GM19023 (cell line): ENCODE data around the gene ADGB.

Experiments used
- ATAC-seq: cut with Tn5 transposase; IDR thresholded peaks from one replicate; pipeline ENCODE4 v1.9.1; 2021; ENCODE audit warnings: mild to moderate bottlenecking, moderate library complexity; ENCODE audit not compliant: unreplicated experiment

ADGB gene

DNA sequence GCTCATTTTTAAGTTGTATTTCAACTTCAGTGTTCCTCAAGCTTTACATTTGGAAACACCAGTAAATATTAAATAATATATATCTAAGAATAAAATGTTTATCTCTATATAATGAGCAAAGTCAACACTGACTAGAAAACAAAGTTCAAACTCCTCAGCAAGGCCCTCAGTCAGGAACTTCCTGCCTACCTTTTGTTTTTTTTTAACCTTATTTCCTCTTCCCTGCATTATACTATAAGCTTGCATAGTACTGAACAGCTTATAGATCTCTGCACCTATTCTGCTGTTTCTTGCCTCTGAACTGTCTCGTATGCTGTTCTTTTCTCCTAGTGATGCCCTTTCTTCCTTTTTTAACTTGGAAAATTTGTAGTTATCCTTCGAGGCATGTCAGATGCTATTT, 29.6 kb downstream of the ADGB start:
- ATAC-seq: no peak

DNA sequence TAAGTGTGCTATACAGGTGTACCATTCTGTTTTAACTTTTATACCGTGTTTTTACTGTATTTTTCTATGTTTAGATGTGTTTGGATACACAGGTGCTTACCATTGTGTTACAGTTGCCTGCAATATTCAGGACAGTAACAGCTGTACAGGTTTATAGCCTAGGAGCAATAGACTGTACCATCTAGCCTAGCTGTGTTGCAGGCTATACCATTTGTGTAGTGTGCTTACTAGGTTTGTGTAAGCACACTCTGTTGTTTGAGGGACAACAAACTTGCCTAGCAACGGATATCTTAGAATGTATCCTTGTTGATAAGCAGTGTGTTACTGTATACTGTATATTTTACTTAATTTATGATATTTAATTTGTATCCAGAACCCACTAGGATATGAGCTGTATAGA, 35.2 kb downstream of the ADGB start:
- no peak for ATAC-seq

DNA sequence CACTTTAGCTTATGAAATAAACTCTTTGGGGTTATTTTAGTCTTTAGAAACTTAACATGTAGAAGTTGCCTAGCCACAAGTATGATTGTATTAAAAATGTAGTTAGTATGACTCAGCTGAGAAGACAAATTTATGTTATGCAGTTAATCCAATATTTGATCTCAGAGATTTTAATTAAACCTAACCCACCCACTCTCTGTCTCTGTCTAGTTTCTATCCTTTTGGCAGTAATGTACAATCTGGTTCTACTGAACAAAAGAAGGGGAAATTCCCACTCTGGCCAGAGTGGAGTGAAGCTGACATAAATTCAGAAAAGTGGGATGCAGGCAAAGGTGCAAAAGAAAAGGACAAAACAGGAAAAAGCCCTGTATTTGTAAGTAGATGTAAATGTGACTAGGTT, 36.4 kb downstream of the ADGB start:
- no peak for ATAC-seq

GRCh38 chr6:146636481-146636880, 37.7 kb downstream of the ADGB start:
- ATAC-seq: no peak

DNA sequence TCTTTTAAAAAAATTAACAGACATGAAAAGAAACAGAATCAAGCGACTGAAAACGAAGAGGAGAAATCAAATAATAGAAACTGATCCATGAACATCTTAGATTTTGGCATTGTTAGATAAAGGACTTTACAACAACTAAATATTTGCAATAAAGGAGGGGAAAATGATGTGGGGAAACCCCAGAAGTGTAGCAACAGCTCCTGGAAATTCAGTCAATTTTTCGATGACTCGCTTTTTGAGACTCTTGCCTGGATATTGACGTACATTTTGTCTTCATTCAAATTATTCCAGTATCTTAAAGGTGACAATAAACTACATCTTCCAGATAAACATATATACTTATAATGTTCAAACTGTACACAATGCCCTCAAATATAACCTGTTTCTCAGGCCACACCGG, 44.1 kb downstream of the ADGB start:
- ATAC-seq: no peak

DNA sequence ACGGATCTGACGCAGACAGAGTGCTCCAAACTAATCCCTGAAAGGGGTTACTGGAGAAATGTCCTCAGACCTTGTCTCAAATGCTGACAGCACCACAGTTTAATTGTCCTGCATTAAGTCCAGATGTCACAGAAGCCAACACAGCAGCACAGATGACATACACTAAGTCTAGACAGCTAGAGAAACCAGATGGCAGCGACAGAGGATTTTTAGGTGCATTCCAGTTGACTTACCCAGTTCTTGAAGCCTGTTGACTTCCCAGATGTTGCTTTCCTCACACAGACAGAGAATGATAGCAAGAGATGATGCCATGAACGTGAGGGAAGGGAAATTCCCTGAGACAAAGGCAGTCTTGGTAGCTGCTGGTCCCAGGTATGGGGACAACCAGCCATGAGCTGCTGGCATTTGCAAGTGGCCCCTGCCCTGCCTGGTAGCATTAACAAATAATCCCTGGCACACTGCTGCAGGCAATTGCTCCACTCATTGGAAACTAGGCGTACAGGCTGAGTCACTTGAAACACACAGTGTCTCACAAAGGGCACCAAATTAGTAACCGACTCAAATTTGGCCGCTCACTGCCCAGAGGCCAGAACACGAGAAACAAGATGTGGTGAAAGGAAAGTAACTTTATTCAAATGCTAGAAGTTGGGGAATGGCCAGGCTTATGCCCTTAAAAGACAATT, 52.2 kb downstream of the ADGB start:
- ATAC-seq: peak; percentile 53

DNA sequence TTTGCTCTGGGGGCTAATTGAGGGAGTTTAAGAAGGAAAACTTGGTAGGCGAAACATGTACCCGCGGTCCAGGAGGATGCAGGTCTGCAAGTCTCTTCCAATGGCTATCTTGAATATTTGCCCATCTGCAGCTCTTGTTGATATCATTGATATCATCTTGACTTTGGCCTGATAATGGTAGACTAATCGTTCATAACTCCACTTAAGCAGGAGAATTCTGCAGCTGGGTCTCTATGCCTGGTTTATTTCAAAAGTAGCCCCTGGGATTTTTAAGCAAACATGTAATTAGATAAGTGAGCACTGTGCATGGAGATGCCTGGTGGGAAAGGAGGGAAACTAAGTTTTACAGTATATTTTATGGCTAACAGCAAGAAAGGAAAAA, 52.7 kb downstream of the ADGB start:
- no peak for ATAC-seq

DNA sequence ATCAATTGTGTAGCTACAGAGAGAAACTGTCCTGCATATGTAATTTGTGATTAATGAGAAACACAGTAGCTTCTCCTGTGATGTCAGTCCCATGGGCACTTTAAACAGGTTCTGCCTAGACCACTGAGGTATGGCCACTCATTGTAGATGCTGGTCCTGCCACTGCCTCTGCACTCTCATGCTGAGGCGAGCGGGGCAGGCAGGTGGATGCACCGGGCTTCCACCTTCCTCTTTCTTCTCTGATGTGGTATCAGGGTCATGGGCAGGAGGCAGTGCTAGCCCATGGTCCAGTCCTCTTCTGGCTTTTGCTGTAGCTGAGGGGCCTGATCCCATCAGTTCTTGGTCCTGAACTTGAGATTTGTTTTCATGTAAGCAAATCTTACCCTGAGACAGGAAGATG, 58.7 kb downstream of the ADGB start:
- ATAC-seq: no peak

DNA sequence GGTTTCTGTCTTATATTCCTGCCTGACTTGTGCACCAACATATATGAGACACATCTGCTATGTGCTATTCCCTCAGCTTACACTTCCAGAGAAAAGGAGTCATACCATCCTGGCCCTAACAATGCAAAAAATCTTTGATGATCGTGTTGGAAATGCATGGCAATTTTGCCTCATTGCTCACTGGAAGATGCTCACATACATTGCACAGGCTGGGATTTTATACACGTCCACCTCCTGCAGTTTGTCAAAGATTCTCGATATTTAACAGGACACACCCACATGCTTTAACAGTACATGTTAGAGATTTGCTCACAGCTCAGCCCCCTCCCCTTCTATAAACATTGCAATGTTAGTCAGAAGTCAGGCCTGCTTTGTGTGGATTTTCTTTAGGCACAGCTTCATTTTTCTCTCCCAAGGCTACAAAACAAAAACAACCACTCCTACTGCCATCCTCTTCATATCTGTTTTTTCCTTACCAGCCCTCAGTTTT, 66.1 kb downstream of the ADGB start:
- ATAC-seq: no peak

- no peak for ATAC-seq
Measured at GRCh38 chr6:146666909-146667308, 68.1 kb downstream of the ADGB start.

DNA sequence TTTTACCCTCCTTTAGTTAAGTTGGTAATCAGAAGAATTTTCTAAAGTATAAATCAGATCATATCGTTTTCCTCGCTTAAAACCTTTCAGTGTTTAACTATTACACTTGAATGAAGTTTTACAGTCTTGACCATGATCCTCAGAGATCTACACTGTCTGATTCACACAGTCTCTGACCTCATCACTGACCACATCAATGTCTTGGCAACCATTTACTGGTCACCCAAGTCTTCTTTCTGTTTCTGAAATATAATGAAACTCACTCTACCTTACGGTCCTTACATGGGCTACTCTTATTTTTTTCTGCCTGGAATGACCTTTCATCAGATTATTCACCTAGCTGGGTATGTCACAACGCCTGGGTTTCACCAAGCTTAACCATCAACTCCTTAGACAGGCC, 71.4 kb downstream of the ADGB start:
- no peak for ATAC-seq

DNA sequence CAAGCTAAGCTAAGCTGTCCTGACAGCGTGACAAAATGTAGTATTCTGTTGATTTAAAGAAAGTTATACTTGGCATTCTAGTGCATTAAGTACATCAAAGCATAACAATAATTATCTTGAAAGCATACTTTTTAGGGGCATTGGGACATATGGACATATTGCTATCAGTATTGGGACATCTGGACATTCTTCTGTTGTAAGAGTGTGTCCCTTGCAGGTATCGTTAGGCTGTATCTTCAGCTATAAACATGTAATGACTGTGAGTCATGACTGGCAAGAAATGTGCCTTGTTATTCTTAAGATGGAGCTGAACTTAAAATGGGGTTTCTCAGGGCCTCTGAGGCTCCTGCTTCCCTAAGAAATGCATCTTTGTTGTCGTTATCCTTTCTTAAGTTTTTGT, 74.3 kb downstream of the ADGB start:
- ATAC-seq: no peak

DNA sequence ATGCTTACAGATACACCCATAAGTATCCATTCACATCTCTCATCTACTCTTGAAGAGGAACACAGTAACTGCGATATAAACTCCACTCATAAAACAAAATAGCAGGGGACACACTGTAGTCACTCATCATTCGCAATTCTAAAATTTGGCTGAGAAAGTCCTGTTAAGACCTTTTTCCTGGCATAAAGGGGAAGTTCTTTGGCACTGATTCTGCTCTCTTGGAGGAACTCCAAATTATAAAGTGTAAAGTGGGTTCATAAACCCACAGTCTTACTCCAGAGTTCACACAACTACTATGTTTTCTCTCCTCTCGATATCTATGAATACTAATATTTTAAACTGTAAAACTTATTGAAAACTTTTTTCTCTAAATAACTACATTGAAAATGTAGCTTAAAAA, 80.6 kb downstream of the ADGB start:
- no peak for ATAC-seq

DNA sequence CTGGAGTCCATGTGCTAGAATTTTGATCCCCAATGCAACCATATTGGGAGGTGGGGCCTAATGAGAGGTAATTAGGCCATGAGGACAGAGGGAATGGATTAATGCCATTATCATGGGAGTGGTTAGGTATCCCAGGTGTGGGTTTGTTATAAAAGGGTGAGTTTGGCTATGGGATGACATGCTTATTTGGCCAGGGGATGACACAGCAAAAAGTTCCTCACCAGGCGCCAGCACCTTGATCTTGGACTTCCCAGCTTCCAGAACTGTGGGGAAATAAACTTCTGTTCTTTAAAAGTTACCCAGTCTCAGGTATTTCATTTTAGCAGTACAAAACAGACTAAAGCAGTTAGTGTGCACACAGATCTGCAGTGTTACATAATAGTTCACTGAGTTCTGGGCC, 84.1 kb downstream of the ADGB start:
- no peak for ATAC-seq

DNA sequence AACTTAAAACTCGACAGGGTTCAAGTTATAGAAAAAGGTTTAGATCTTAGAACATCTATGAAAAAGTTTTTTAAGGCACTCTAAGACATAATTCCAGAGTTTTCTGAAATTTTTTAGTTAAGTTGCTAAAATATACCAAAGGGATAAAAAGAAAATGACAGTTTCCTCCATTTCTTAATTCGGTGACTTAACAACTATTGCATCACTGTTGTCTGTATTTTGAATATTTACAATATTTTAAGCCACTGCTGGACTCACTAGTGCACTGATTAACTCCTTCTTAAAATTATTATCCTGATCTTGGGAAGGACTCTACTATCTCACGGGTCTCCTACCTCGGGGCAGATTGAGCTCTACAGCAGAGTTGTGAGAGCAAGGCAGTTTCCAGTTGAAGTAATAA, 91.0 kb downstream of the ADGB start:
- no peak for ATAC-seq

GRCh38 chr6:146693342-146693741, 94.6 kb downstream of the ADGB start:
- no peak for ATAC-seq

DNA sequence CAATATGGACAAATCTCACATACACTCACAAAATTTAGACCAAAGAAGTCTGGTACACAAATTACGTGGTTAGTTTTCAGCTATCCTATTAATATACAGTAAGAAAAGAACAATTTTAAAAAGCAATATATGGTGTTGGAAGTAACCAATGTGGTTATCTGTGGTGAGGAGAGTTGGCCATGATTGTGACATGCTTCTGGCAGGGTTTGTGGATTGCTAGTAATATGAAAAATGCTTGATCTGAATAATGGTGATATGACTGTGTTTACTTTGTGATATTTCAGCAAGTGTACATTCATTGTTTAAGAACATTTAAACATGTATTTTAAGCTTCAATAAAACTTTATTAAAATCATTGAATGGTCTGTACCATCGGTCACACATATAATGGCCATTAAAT, 99.1 kb downstream of the ADGB start:
- no peak for ATAC-seq

- peak; percentile 76 for ATAC-seq
Measured at GRCh38 chr6:146700078-146700686, 101.4 kb downstream of the ADGB start.

GRCh38 chr6:146701632-146702031, 102.9 kb downstream of the ADGB start:
- ATAC-seq: no peak

- ATAC-seq: no peak
Measured at GRCh38 chr6:146709036-146709622, 110.4 kb downstream of the ADGB start.

GRCh38 chr6:146719387-146719786, 120.6 kb downstream of the ADGB start:
- ATAC-seq: no peak

GRCh38 chr6:146739696-146740095, 140.9 kb downstream of the ADGB start:
- no peak for ATAC-seq

- no peak for ATAC-seq
Measured at GRCh38 chr6:146741609-146742008, 142.8 kb downstream of the ADGB start.
